ENCODE measurements around the gene CFAP107.
A peak's percentile ranks its signal among the peaks of the same experiment; 100 is the strongest.
"Not testable (repeated sequence)": the region's sequence is repeated elsewhere in the genome, so short reads cannot be mapped to it uniquely, and the experiment has no call there.

The CFAP107 gene

GRCh38 chr1:12781488-12781887 lies 35.5 kb downstream of the CFAP107 start:
- DNase-seq = not testable (repeated sequence)

DNA sequence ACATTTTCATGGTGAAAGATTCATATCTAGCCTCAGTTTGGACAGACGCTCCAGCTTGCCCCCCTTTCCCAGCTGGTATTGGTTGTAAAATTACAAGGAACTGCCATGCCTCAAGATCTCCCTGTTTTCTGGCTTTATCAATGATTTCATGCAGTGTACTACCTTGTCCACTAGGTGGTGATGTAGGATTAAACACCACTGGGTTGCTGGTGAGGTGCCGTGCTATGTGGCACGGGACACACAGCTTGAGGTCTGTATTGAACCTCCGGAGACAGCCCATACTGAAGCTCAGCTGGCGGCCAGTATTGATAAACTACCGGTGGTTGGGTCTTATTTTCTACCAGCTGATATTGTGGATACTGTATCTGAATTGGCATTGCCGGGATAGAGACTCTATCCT lies 37.8 kb downstream of the CFAP107 start:
- DNase-seq = peak; percentile 2

DNA sequence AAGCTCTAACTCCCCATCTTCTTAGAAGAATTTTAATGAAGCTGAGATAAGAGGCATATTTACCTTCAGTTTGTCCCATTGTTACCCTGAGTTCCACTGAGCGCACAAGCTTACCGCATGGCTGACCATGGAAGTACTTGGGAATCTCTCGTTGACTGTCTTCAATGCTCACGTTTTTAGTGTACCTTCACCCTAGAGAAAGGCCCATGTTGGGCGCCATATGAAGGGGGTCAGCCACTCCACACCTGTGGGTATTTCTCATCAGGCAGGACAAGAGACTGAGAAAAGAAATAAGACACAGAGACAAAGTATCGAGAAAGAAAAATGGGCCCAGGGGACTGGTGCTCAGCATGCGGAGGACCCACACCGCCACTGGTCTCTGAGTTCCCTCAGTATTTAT lies 38.7 kb downstream of the CFAP107 start:
- not testable (repeated sequence) for DNase-seq

DNA sequence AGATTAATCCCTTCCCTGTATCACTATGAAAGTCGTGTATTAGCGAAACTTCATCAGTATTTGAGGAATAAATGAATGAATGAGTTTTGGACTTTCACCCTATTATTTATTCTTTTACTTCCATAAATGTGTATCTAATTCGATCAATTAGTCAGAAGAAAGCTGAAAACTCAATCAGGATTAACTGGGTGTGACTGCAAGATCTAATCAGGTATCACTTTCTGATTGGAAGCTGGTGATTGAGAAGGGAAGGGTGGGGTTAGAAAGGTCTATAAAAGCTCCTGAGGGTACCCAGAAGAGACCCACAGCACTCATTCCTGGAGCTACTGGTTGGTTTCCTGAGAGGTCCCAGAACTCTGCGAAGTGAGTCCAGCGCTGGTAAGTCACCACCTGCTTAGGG lies 45.1 kb downstream of the CFAP107 start, which contains the start of gene PRAMEF1:
PRAMEF1 (plus strand) TSS at position 301 of the 400 bp plus-strand sequence. CDS start 1,831 bp downstream, outside the sequence.
- not testable (repeated sequence) for DNase-seq

DNA sequence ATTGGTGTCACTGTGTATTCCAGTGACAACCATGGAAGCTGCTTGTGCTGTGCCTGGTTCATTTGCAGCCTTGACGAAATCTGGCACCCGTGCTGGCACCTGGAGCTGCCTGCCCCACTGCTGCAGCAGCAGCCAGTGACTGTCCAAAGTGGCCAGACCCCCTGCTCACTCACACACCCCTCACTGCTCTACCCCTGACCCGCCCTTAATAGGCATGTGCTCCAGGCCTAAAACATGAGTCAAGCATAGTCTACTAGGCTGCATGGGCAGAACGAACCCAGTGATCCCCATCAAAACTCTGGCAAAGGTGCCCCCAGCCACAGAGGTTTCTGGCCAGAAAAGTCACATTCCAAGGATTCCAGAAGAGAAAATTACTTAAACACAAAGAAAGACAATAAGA lies 52.9 kb downstream of the CFAP107 start:
- no peak for DNase-seq

- DNase-seq = no peak
Observed at GRCh38 chr1:12799730-12800129, 53.7 kb downstream of the CFAP107 start.

DNA sequence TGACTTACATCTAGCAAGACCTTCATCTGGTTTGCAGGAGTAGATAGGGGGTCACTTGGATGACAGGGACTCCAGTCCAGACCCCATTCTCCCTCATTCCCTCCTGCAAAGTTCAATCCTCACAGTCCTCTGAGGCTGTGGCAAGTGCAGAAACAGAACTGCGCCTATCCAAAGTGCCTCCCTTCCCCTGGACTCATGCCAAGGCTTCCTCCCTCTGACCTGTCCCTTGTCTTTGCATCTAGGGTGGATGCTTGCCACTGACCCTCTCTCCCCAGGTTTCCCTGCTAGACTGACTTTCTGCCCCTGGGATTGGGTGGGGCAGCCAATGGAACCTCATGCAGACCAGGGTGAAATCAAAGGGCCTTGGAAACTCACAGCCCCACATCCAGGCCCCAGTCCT lies 63.9 kb downstream of the CFAP107 start:
- no peak for DNase-seq

- DNase-seq = no peak
Observed at GRCh38 chr1:12810691-12811408, 64.8 kb downstream of the CFAP107 start.

DNA sequence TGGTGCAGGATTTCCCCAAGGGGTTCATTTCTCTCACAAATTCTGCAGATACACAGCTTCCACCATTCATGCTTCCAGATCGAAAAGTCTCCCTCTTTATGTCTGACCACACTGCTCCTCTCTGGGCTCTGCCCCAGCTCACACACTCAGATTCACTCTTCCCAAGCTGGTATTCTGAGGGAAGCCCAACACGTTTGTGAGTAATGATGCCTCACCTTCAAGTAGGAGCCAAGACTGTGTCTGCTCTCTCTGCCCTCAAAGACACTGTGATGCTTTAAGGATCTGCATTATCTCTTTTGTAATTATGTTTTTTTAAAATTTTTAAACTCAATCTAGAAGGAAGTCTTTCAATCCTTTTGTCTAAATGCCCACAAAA lies 65.4 kb downstream of the CFAP107 start:
- DNase-seq = no peak

All from NCI-H2029 treated with DMSO at 0.1 percent for 48 hours (cell line).